IMR-90 (cell line): ENCODE measurements around the gene SPDYE16.
"Not testable (repeated sequence)": the region's sequence is repeated elsewhere in the genome, so short reads cannot be mapped to it uniquely, and the experiment has no call there.

ENCODE experiments used
- BHLHE40 ChIP-seq: fragments of 150-350 bp; IDR thresholded peaks from 2 replicates; pipeline ENCODE4 v1.6.1; 2016; ENCODE audit warnings: mild to moderate bottlenecking, low read depth, low read length
- CEBPB ChIP-seq: IDR thresholded peaks from 2 replicates; pipeline ENCODE4 v1.6.1; 2012; ENCODE audit warnings: low read depth, low read length, improper control_type of control experiment
- CHD1 ChIP-seq: IDR thresholded peaks from 2 replicates; pipeline ENCODE4 v1.6.1; 2012; ENCODE audit warnings: low read depth, low read length, improper control_type of control experiment
- CTCF ChIP-seq: conservative IDR thresholded peaks from 2 replicates; pipeline ENCODE4 v1.5.1; 2012; ENCODE audit warnings: mild to moderate bottlenecking, low read depth, low read length, improper control_type of control experiment
- ELK1 ChIP-seq: fragments of 150-350 bp; IDR thresholded peaks from 2 replicates; pipeline ENCODE4 v1.6.1; 2016; ENCODE audit warnings: low read depth, mild to moderate bottlenecking, low read length, moderate library complexity, borderline replicate concordance
- FOS ChIP-seq: fragments of 150-350 bp; IDR thresholded peaks from 2 replicates; pipeline ENCODE4 v1.6.1; 2016; ENCODE audit warnings: low read depth, low read length
- MAZ ChIP-seq: IDR thresholded peaks from 2 replicates; pipeline ENCODE4 v1.6.1; 2012; ENCODE audit warnings: low read depth, mild to moderate bottlenecking, low read length, improper control_type of control experiment, moderate library complexity, borderline replicate concordance
- POLR2A ChIP-seq: IDR thresholded peaks from 2 replicates; pipeline ENCODE4 v1.6.1; 2012; ENCODE audit warnings: mild to moderate bottlenecking, low read depth, low read length
- RAD21 ChIP-seq: IDR thresholded peaks from 2 replicates; pipeline ENCODE4 v1.6.1; 2012; ENCODE audit warnings: low read length, improper control_type of control experiment
- RCOR1 ChIP-seq: IDR thresholded peaks from 2 replicates; pipeline ENCODE4 v1.6.1; 2012; ENCODE audit warnings: mild to moderate bottlenecking, low read length, improper control_type of control experiment; ENCODE audit not compliant: insufficient replicate concordance
- RFX5 ChIP-seq: IDR thresholded peaks from 2 replicates; pipeline ENCODE4 v1.8.0; 2012; ENCODE audit warnings: low read depth, mild to moderate bottlenecking, low read length, moderate library complexity
- SMC3 ChIP-seq: fragments of 150-350 bp; IDR thresholded peaks from 2 replicates; pipeline ENCODE4 v1.6.1; 2016; ENCODE audit warnings: low read depth, mild to moderate bottlenecking, antibody characterized with exemption, low read length, moderate library complexity
- USF2 ChIP-seq: fragments of 150-350 bp; IDR thresholded peaks from 2 replicates; pipeline ENCODE4 v1.6.1; 2017; ENCODE audit warnings: mild to moderate bottlenecking, antibody characterized with exemption, low read length, low read depth

- not testable (repeated sequence) for TF ChIP-seq CTCF, RFX5, USF2, POLR2A, RAD21, ELK1, CEBPB, BHLHE40, SMC3, MAZ, CHD1, FOS, RCOR1
These were observed 25.6 kb upstream of the SPDYE16 start for GRCh38 chr7:76568742-76569141.
